GM18511 (cell line): ENCODE data around the gene DEDD2.

Experiments used
- ATAC-seq: cut with Tn5 transposase; IDR thresholded peaks from one replicate; pipeline ENCODE4 v1.9.1; 2021; ENCODE audit warnings: mild to moderate bottlenecking, moderate library complexity; ENCODE audit not compliant: unreplicated experiment

DEDD2 gene

GRCh38 chr19:42175952-42176648 is 41.4 kb downstream of the DEDD2 start:
- no peak for ATAC-seq

- no peak for ATAC-seq
These were observed 42.3 kb downstream of the DEDD2 start for GRCh38 chr19:42174958-42175734.

GRCh38 chr19:42174188-42174587 is 43.3 kb downstream of the DEDD2 start:
- ATAC-seq = no peak

- ATAC-seq = no peak
These were observed 43.8 kb downstream of the DEDD2 start for GRCh38 chr19:42173695-42174094.

GRCh38 chr19:42172261-42172660 is 45.2 kb downstream of the DEDD2 start:
- ATAC-seq = no peak

- ATAC-seq = no peak
These were observed 46.8 kb downstream of the DEDD2 start for GRCh38 chr19:42170715-42171114.

- no peak for ATAC-seq
These were observed 47.7 kb downstream of the DEDD2 start for GRCh38 chr19:42169486-42170413.

- no peak for ATAC-seq
These were observed 49.3 kb downstream of the DEDD2 start for GRCh38 chr19:42168206-42168605.

GRCh38 chr19:42166316-42166715 is 51.2 kb downstream of the DEDD2 start:
- ATAC-seq = no peak

GRCh38 chr19:42165146-42165545 is 52.3 kb downstream of the DEDD2 start:
- no peak for ATAC-seq

- no peak for ATAC-seq
These were observed 55.7 kb downstream of the DEDD2 start for GRCh38 chr19:42161616-42162263.

GRCh38 chr19:42159942-42160341 is 57.5 kb downstream of the DEDD2 start:
- ATAC-seq = no peak

GRCh38 chr19:42158926-42159325 is 58.6 kb downstream of the DEDD2 start:
- ATAC-seq = no peak

- no peak for ATAC-seq
These were observed 60.9 kb downstream of the DEDD2 start for GRCh38 chr19:42156571-42156970.

- ATAC-seq = no peak
These were observed 61.7 kb downstream of the DEDD2 start for GRCh38 chr19:42155796-42156195.

GRCh38 chr19:42154471-42155323 is 62.8 kb downstream of the DEDD2 start:
- no peak for ATAC-seq

- ATAC-seq = no peak
These were observed 63.6 kb downstream of the DEDD2 start for GRCh38 chr19:42153672-42154433.

- ATAC-seq = no peak
These were observed 64.4 kb downstream of the DEDD2 start for GRCh38 chr19:42152910-42153671.
